OCI-LY7 (cell line): ENCODE results near the gene RAPGEF2. TPM values are rescaled to one million over a fixed set of nuclear protein-coding genes. Genes with fewer than 3 reads are reported as not detected.

Source experiments
- BruUV-seq: library from RNA; stranded (reverse); fragments of 400-500 nt; replicated peaks from 2 replicates; lab custom pipeline; 2021; lab: Mats Ljungman, UMichigan
- CTCF ChIA-PET: fragments of 300-600 bp; sonication (Branson Sonifier 250); formaldehyde crosslinking; loops from one replicate; lab custom pipeline; 2022; ENCODE audit warnings: antibody characterized with exemption; ENCODE audit not compliant: unreplicated experiment; lab: Charles Lee
- POLR2A ChIA-PET: fragments of 300-600 bp; sonication (Branson Sonifier 250); formaldehyde crosslinking; loops from one replicate; lab custom pipeline; 2022; ENCODE audit warnings: antibody characterized with exemption; lab: Charles Lee
- DNase-seq: peaks from one replicate; pipeline ENCODE4 v3.0.0-alpha.2; 2015; ENCODE audit warnings: low spot score
- H2AFZ ChIP-seq: fragments of 200-600 bp; sonication (generic), shearing (Covaris generic); 2 replicates; pipeline ENCODE4 v1.6.1; 2014; ENCODE audit warnings: mild to moderate bottlenecking, antibody characterized with exemption, low read length, moderate library complexity
- H3K27ac ChIP-seq: fragments of 200-600 bp; sonication (generic); 2 replicates; pipeline ENCODE4 v1.5.1; 2014; ENCODE audit warnings: mixed run types, low read depth, mild to moderate bottlenecking, moderate library complexity, low read length, inconsistent platforms; ENCODE audit not compliant: poor library complexity, severe bottlenecking
- H3K36me3 ChIP-seq: fragments of 200-600 bp; sonication (generic); 2 replicates; pipeline ENCODE4 v1.6.1; 2014; ENCODE audit warnings: mild to moderate bottlenecking, antibody characterized with exemption, low read length, moderate library complexity, mixed read lengths; ENCODE audit not compliant: insufficient read depth
- H3K4me1 ChIP-seq: fragments of 200-600 bp; sonication (generic); 2 replicates; pipeline ENCODE4 v1.5.1; 2014; ENCODE audit warnings: mild to moderate bottlenecking, low read length; ENCODE audit not compliant: insufficient read depth, poor library complexity, severe bottlenecking
- H3K4me2 ChIP-seq: fragments of 200-600 bp; sonication (generic); 2 replicates; pipeline ENCODE4 v1.6.1; 2014; ENCODE audit warnings: mild to moderate bottlenecking, low read length
- H3K4me3 ChIP-seq: fragments of 200-600 bp; sonication (generic); 2 replicates; pipeline ENCODE4 v1.5.1; 2014; ENCODE audit warnings: mild to moderate bottlenecking, low read depth, low read length; ENCODE audit not compliant: poor library complexity, severe bottlenecking
- H3K79me2 ChIP-seq: fragments of 200-600 bp; sonication (generic); 2 replicates; pipeline ENCODE4 v1.6.1; 2016; ENCODE audit warnings: low read depth, mild to moderate bottlenecking, low read length, moderate library complexity, mixed read lengths; ENCODE audit not compliant: insufficient read depth
- H3K9me2 ChIP-seq: fragments of 200-600 bp; sonication (generic); 2 replicates; pipeline ENCODE4 v1.6.1; 2016; ENCODE audit warnings: mild to moderate bottlenecking, low read length, mixed read lengths; ENCODE audit not compliant: insufficient read depth
- H3K9me3 ChIP-seq: fragments of 200-600 bp; sonication (generic); 2 replicates; pipeline ENCODE4 v1.6.1; 2014; ENCODE audit warnings: mild to moderate bottlenecking, mixed run types, low read length, mixed read lengths
- H4K20me1 ChIP-seq: fragments of 200-600 bp; sonication (generic); 2 replicates; pipeline ENCODE4 v1.6.1; 2014; ENCODE audit warnings: mild to moderate bottlenecking, antibody characterized with exemption, low read length, moderate library complexity, mixed read lengths; ENCODE audit not compliant: insufficient read depth
- CTCF ChIP-seq: fragments of 200-600 bp; sonication (generic); conservative IDR thresholded peaks from 2 replicates; pipeline ENCODE4 v1.5.1; 2014; ENCODE audit warnings: mild to moderate bottlenecking, antibody characterized with exemption, low read length, moderate library complexity, mixed read lengths
- EZH2phosphoT487 ChIP-seq: fragments of 200-600 bp; sonication (generic); IDR thresholded peaks from 2 replicates; pipeline ENCODE4 v1.6.1; 2018; ENCODE audit warnings: low read depth, borderline replicate concordance, mild to moderate bottlenecking, mixed run types, antibody characterized with exemption, low read length, moderate library complexity, mixed read lengths
- intact Hi-C: fragments of 100-400 bp; cut with micrococcal nuclease; formaldehyde crosslinking; loops from one replicate; pipeline ENCODE4 v1.10.0; 2022; ENCODE audit not compliant: unreplicated experiment
- total RNA-seq, 2 experiments: library from RNA; depleted of rRNA in 1 of 2; stranded (reverse); fragments of >200 nt in 1 of 2; shearing (Covaris generic) in 1 of 2; gene quantifications; 2 replicates each; pipeline ENCODE4 v1.2.3, GENCODE V29; 2014 to 2022

The RAPGEF2 gene
- total RNA-seq, 2 experiments from 2014 or later = 4.6 to 6.5 TPM

DNA sequence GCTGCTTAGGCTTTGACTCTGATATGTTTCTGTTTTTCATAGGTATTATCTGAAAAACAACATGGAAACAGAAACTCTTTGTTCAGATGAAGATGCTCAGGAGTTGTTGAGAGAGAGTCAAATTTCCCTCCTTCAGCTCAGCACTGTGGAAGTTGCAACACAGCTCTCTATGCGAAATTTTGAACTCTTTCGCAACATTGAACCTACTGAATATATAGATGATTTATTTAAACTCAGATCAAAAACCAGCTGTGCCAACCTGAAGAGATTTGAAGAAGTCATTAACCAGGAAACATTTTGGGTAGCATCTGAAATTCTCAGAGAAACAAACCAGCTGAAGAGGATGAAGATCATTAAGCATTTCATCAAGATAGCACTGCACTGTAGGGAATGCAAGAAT, 238.6 kb downstream of the RAPGEF2 start:
- Histone ChIP-seq H3K4me1 (no peaks in the 10 kb centered on the region), H3K36me3 (no peaks in the 10 kb centered on the region), H3K4me2 (no peak overlapping the region), H3K4me3 (no peak overlapping the region), H3K27ac (no peak overlapping the region), H3K9me3 (no peaks in the 10 kb centered on the region), H3K79me2 (no peaks in the 10 kb centered on the region; the same call in 1 of the 2 replicates), H4K20me1 (no peaks in the 10 kb centered on the region), H3K9me2 (no peaks in the 10 kb centered on the region), H2AFZ (no peak overlapping the region)
- CTCF ChIA-PET = no interaction called here
- DNase-seq = no peak
- POLR2A ChIA-PET = no interaction called here
- BruUV-seq = no TSS peak
- TF ChIP-seq CTCF (no peak), EZH2phosphoT487 (no peak)
- intact Hi-C loops = no loop called here

DNA sequence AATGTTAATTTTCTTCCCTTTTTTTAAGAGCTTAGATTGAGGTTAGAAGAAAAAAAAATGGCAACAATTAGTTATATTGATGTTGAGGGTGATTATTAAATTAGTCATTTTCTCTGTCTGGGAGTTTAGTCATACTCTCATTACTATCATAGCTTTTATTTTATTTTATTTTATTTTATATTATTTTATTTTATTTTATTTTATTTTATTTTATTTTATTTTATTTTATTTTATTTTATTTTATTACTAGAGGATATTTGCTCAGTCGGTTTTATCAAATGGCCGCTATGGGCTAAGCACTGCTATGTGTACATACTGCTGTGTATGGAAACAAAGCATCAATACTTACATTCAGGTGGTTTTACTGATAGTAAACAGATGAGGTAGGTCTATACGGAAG, 239.5 kb downstream of the RAPGEF2 start:
- Histone ChIP-seq H4K20me1 (no peaks in the 10 kb centered on the region), H3K27ac (no peak overlapping the region), H3K79me2 (no peaks in the 10 kb centered on the region; the same call in 1 of the 2 replicates), H3K9me3 (no peaks in the 10 kb centered on the region), H3K4me2 (no peak overlapping the region), H3K4me1 (no peaks in the 10 kb centered on the region), H3K9me2 (no peaks in the 10 kb centered on the region), H3K36me3 (no peaks in the 10 kb centered on the region), H2AFZ (no peak overlapping the region), H3K4me3 (no peak overlapping the region)
- TF ChIP-seq CTCF = no peak
- TF ChIP-seq EZH2phosphoT487 = no peak
- CTCF ChIA-PET = no interaction called here
- DNase-seq = no peak
- no TSS peak for BruUV-seq
- intact Hi-C loops = no loop called here
- POLR2A ChIA-PET = no interaction called here

DNA sequence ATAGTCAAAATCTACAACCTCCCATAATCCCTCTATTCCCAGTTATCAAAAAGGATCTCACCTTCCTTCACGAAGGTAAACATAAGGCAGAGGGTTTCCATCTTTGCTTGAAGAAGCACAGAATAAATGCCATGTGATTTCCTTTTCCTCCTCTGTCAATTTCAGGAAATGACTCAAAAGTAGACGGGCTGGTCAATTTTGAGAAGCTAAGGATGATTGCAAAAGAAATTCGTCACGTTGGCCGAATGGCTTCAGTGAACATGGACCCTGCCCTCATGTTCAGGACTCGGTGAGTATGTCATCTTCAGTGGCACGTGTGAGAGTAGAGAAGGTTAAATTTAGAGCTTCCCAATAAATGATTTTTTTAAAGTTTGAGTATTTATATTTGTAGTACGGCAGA, 240.2 kb downstream of the RAPGEF2 start:
- POLR2A ChIA-PET = interaction anchor here (0.6 to 0.7 kb wide), 2 partner anchors 22 to 242 kb away, joined by 3 to 4 read pairs; no protein-coding TSS in a partner anchor
- H3K4me2 ChIP-seq = no peak overlapping the region
- no TSS peak for BruUV-seq

More for the DNA sequence above, 240.2 kb downstream of the RAPGEF2 start:
- Histone ChIP-seq H3K9me3 (no peaks in the 10 kb centered on the region), H3K36me3 (no peaks in the 10 kb centered on the region), H3K4me1 (no peaks in the 10 kb centered on the region), H3K4me3 (no peak overlapping the region), H3K79me2 (no peaks in the 10 kb centered on the region; the same call in 1 of the 2 replicates), H4K20me1 (no peaks in the 10 kb centered on the region), H2AFZ (no peak overlapping the region), H3K9me2 (no peaks in the 10 kb centered on the region), H3K27ac (no peak overlapping the region)
- intact Hi-C loops = no loop called here
- DNase-seq = no peak
- CTCF ChIA-PET = no interaction called here
- no peak for TF ChIP-seq CTCF
- TF ChIP-seq EZH2phosphoT487 = no peak
